Erythroblast (primary cell): ENCODE data around the gene TMEM131L.
A peak's percentile ranks its signal among the peaks of the same experiment; 100 is the strongest.
"Not testable (repeated sequence)": the region's sequence is repeated elsewhere in the genome, so short reads cannot be mapped to it uniquely, and the experiment has no call there.

ENCODE experiments used
- DNase-seq, 2 experiments: peaks; one replicate each; lab custom pipeline; 2025; lab: John Stamatoyannopoulos, UW
- GATA1 ChIP-seq: IDR thresholded peaks from 2 replicates; pipeline ENCODE4 v1.6.1; 2011; ENCODE audit warnings: low read depth, mild to moderate bottlenecking, control low read depth, low read length, moderate library complexity
- POLR2A ChIP-seq: IDR thresholded peaks from 2 replicates; pipeline ENCODE4 v1.6.1; 2011; ENCODE audit warnings: mild to moderate bottlenecking, low read length

The TMEM131L gene

DNA sequence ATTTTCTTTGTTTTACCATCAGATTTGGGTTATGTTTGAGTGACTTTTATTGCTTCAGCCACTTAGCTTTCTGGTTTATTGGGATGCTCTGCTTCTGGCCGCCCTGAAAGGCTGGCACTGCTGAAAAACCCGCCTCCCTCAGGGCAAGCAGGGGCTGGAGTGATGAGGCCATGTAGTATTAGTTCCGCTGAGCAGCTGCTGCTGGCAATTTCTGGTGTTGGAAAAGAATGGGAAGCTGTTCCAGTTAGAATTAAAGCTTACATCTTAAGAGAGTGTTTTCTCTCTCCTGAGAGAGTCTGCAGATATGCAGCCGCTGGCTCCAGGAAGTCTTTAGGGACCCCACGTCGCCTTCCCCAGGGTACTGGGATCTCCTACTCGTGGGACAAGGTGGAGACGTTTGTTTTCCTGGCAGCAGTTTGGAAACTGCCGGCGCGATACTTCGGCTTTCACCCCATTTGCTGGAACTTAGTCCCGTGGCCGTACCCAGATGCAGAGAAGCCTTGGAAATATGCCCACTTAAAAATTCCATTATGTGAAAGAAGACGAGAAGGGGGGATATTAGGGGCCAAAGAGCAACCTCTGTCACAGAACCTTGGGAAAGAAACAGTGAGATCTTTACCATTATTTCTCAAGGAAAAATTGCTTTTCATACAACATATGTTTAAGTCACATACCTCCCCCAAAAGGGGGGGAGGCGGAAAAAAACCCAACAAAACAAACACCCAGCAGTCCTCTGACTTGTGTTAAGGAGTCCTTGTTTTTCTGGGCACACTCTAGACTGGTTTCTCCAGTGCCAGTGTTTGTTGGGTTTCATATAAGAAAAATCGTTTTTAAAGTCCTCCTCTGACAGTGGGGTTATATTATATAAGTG, 72.6 kb downstream of the TMEM131L start:
- TF ChIP-seq GATA1 (no peak), POLR2A (no peak)
- no peak for DNase-seq

DNA sequence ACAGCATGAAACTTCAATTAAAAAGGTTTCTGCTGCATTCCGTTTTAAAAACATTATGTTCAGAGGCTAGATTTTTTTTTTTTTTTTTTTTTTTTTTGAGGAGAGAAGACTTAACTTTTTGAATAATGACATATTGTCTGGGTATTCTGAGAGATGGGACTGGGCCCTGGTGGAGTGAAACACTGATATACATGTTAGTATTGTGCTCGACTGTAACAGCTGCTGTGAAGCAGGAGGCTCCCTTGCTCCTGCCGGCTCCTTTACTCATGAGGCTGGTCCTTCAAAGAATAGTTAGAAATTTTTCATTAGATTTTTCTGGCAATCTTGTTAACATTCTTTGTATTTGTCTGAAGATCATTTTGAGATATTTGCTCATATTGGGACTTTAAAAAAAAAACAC, 73.3 kb downstream of the TMEM131L start:
- TF ChIP-seq GATA1 (no peak), POLR2A (no peak)
- DNase-seq: no peak

- TF ChIP-seq GATA1: no peak
- TF ChIP-seq POLR2A: no peak
- DNase-seq: no peak
These were observed 75.4 kb downstream of the TMEM131L start for GRCh38 chr4:153541456-153542096.

DNA sequence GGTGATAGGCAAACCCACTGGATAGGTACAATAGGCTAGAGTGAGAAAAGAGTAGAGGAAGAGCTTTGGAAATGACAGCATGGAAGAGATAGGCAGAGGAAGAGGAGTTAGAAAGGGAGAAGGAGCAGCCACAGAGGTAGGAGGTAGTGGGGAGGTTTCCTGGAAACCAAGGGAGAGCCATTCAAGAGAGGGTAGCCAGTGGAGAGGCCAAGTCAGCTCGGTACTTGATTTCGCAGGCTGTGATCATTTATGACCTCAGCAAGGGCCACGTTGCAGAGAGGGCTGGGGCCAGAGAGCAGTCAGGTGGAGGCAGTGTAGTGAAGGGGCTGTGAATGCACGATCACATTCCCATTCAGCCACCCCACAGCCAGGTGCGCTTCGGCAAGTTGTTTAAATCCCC, 76.0 kb downstream of the TMEM131L start:
- DNase-seq: no peak
- TF ChIP-seq POLR2A (no peak), GATA1 (no peak)

- TF ChIP-seq GATA1 (no peak), POLR2A (no peak)
- peak; percentile 52 to 56 for DNase-seq
These were observed 76.7 kb downstream of the TMEM131L start for GRCh38 chr4:153542834-153543233.

DNA sequence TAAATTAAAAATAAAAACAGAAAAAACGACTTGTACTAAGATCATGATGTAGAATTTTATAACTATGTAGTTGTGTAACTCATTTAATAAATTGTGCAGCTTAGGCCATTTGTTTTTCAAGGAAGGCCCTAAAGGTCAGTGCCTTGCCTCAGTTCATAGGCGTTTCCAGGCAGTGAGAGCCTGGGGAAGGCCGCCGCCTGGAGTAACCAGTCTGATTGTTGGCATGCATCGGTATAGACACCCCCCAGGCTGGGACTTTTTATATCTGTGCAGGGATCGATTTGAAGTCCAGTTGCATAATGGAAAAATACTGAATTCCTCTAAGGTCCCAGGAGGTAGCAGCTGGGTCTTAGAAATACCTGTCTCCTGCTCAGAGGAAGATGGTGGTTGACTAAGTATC, 77.2 kb downstream of the TMEM131L start:
- TF ChIP-seq POLR2A: no peak
- TF ChIP-seq GATA1: no peak
- DNase-seq: no peak

GRCh38 chr4:153545822-153546221, 79.7 kb downstream of the TMEM131L start:
- TF ChIP-seq POLR2A (no peak), GATA1 (no peak)
- DNase-seq: no peak

GRCh38 chr4:153546280-153546679, 80.1 kb downstream of the TMEM131L start:
- no peak for DNase-seq
- TF ChIP-seq POLR2A (no peak), GATA1 (no peak)

- DNase-seq: no peak
- TF ChIP-seq GATA1 (no peak), POLR2A (no peak)
These were observed 81.4 kb downstream of the TMEM131L start for GRCh38 chr4:153547520-153547919.

DNA sequence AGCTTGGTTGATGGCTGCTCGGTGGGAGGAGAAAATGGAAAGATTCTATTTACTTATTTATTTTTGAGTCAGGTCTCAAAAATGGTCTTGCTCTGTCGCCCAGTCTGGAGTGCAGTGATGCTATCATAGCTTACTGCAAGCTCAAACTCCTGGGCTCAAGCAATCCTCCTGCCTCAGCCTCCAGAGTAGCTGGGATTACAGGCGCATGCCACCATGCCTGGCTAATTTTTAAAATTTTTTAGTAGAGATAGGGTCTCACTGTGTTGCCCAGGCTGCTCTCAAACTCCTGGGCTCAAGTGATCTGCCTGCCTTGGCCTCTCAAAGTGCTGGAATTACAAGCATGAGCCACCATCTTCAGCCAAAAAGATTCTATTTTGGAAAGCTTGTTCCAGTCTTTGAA, 82.7 kb downstream of the TMEM131L start:
- not testable (repeated sequence) for DNase-seq

- TF ChIP-seq POLR2A (no peak), GATA1 (no peak)
- no peak for DNase-seq
These were observed 83.2 kb downstream of the TMEM131L start for GRCh38 chr4:153549405-153549804.

DNA sequence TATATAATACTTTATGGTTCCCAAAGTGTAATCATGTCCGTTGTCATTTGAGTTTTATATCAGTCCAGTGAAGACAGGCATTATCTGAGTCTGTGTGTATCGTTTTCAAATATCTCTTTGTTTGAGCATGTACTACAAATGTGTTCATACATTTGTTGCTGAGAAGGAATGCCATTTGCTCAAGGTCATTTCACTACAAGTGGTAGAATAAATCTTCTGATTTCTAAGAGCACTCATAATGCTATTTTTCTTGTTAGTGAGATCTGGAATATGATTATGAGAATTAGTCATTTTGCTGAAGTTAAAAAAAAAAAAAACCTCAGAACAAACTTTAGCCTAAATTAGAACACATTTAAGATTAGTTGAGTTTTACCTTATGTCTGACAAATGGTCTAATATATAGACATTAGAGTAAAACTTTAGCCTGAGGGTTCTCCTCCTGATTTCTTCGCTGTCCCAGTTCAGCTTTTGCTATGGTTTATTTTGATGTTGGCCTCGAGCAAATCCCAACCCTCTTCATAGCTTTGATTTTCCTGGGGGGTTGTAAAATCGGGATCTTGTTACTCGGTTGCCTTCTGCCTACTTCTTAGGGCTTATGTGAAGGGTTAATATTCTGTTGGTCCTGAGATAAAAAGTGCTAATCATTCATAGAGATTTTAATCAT, 87.1 kb downstream of the TMEM131L start:
- DNase-seq: no peak
- TF ChIP-seq POLR2A (no peak), GATA1 (no peak)

GRCh38 chr4:153553819-153554170, 87.6 kb downstream of the TMEM131L start:
- no peak for DNase-seq
- TF ChIP-seq POLR2A: no peak
- no peak for TF ChIP-seq GATA1
